ENCODE measurements around the gene RABAC1.
"Not testable (repeated sequence)": the region's sequence is repeated elsewhere in the genome, so short reads cannot be mapped to it uniquely, and the experiment has no call there.

The RABAC1 gene

DNA sequence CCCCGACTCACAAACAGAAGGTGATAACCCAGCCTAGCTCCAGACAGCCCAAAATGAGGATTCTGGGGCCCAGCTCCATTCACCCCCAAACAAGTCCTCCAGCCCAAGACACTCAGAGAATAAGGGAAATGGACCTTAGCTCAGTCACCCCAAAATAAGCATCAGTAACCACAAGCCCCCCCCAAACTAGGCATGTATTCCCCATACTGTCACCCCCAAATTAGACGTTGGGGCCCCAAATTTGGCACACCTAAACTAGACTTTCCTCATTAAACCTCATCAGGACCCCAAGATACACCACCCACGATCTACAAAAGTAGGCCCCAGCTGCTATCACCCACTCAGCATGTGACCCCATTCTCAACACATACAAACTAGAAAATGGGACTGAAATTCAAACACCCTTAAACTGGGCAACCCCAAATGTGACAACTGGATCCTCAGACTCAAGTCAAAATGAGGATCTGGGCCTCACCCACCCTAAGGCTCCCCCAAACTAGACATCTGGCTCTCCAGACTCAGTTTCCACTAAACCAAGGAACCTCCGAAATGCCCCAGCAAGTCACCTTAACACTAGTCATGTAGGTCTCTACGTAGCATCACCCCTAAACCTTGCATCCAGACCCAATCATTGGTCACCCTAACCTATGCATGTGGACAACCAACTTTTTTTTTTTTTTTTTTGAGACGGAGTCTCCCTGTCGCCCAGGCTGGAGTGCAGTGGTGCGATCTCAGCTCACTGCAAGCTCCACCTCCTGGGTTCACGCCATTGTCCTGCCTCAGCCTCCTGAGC lies 17.5 kb downstream of the RABAC1 start:
- H3K27me3 ChIP-seq (ENCODE audit: control insufficient read depth, insufficient read depth, low read length): peaks cover 69% of the 10 kb centered on the region
- no peak overlapping the region for H3K9ac ChIP-seq (ENCODE audit: low read length)
- H3K27ac ChIP-seq (ENCODE audit: low read depth, low read length): no peak overlapping the region
- H3K36me3 ChIP-seq (ENCODE audit: control insufficient read depth, insufficient read depth, low read length): no peaks in the 10 kb centered on the region
- H3K4me3 ChIP-seq (ENCODE audit: low read depth, low read length): no peak overlapping the region
- no peaks in the 10 kb centered on the region for H3K4me1 ChIP-seq (ENCODE audit: control insufficient read depth, insufficient read depth, low read length)
- no peaks in the 10 kb centered on the region for H3K9me3 ChIP-seq (ENCODE audit: control insufficient read depth, insufficient read depth, low read depth, low read length)

DNA sequence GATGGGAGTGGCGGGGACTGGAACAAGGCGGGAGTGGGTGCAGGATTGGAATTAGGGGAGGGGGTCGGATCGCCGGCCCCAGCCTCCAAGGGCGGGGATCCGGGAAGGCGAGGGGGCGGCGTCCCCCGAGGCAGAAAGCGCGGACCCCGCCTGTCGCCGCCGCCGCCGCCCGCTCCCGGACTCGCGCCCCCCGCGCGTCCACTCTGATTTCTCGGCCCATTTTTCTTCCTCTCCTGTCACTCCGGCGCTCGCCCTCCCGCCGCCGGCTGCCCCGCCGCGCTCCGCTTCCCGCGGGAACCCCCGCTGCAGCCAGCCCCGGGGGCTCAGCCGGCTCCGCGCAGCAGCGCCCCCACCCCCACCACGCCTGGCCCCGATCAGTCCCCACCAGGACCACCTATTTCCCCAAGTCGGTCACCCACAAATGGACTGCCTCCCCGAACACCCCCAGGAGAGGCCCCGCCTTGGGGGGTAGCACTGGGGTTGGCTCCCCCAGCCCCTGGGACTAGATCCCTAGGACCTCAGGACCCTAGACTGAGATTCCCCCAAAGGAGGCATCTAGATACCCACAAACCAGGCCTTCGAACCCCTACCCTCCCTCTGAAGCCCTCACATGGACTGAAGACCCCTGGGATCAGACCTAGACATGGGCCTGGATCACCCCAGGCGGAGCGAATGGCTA lies 18.3 kb downstream of the RABAC1 start:
- no peak overlapping the region for H3K9ac ChIP-seq (ENCODE audit: low read length)
- H3K27ac ChIP-seq (ENCODE audit: low read depth, low read length): no peak overlapping the region
- H3K4me3 ChIP-seq (ENCODE audit: low read depth, low read length): peak overlapping the region; percentile 67
- H3K36me3 ChIP-seq (ENCODE audit: control insufficient read depth, insufficient read depth, low read length): no peaks in the 10 kb centered on the region
- H3K9me3 ChIP-seq (ENCODE audit: control insufficient read depth, insufficient read depth, low read depth, low read length): no peaks in the 10 kb centered on the region
- peaks cover 76% of the 10 kb centered on the region for H3K27me3 ChIP-seq (ENCODE audit: control insufficient read depth, insufficient read depth, low read length)
- no peaks in the 10 kb centered on the region for H3K4me1 ChIP-seq (ENCODE audit: control insufficient read depth, insufficient read depth, low read length)

DNA sequence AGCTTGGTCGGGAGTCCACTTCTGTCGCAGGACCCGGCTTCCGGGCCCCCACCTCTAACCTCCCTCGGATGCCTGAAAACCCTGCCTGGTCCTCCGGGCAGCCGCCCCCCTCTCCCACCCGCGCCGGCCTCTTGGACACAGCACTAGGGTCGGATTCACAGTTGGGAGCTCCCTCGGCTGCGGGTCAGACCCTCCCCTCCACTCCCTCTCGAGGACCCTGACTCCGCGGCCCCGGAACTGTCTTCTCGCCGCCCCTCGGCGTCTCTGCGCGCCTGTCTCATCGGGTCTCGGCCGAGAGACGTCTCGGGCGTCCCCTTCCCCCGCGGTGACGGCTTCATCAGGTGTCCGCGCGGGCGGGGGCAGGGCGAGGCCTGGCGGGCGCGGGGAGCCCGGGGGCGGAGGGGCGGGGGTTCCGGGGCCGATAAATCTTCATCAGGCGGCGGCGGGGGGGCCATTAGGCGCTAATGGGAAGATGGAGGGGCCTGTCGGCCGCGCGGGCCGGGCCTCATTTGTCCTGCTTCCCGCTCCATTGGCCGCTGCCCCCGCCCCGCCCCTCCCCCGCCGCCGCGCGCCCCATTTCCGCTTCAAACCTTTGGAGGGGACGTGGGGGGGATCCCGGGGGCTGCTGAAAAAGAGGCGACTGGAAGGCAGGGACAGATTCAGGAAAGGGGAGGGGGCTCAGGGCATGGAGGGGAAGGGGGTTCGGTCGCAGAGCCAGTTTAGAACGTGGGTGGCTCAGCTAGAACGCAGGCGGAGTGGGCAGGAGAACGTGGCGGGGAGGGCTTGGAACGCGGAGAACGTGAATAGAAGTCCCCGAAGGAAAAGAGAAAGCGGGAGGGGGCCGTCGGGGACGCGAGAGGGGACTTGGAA lies 19.0 kb downstream of the RABAC1 start:
- Histone ChIP-seq H3K4me3 (ENCODE audit: low read depth, low read length) (peak overlapping the region; percentile 67), H3K27ac (ENCODE audit: low read depth, low read length) (no peak overlapping the region), H3K9me3 (ENCODE audit: control insufficient read depth, insufficient read depth, low read depth, low read length) (no peaks in the 10 kb centered on the region), H3K36me3 (ENCODE audit: control insufficient read depth, insufficient read depth, low read length) (no peaks in the 10 kb centered on the region), H3K4me1 (ENCODE audit: control insufficient read depth, insufficient read depth, low read length) (no peaks in the 10 kb centered on the region), H3K9ac (ENCODE audit: low read length) (no peak overlapping the region), H3K27me3 (ENCODE audit: control insufficient read depth, insufficient read depth, low read length) (peaks cover 77% of the 10 kb centered on the region)

DNA sequence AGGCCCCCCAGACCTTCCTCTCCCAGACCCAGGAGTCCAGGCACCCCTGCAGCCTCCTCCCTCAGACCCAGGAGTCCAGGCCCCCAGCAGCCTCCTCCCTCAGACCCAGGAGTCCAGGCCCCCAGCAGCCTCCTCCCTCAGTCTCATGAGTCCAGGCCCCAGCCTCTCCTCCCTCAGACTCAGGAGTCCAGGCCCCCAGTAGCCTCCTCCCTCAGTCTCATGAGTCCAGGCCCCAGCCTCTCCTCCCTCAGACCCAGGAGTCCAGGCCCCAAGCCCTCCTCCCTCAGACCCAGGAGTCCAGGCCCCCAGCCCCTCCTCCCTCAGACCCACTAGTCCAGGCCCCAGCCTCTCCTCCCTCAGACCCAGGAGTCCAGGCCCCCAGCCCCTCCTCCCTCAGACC lies 19.9 kb downstream of the RABAC1 start:
- H3K27me3 ChIP-seq (ENCODE audit: control insufficient read depth, insufficient read depth, low read length): peaks cover 78% of the 10 kb centered on the region
- H3K36me3 ChIP-seq (ENCODE audit: control insufficient read depth, insufficient read depth, low read length); H3K4me1 ChIP-seq (ENCODE audit: control insufficient read depth, insufficient read depth, low read length); H3K9me3 ChIP-seq (ENCODE audit: control insufficient read depth, insufficient read depth, low read depth, low read length); H3K9ac ChIP-seq (ENCODE audit: low read length); H3K4me3 ChIP-seq (ENCODE audit: low read depth, low read length); H3K27ac ChIP-seq (ENCODE audit: low read depth, low read length): not testable (repeated sequence)

DNA sequence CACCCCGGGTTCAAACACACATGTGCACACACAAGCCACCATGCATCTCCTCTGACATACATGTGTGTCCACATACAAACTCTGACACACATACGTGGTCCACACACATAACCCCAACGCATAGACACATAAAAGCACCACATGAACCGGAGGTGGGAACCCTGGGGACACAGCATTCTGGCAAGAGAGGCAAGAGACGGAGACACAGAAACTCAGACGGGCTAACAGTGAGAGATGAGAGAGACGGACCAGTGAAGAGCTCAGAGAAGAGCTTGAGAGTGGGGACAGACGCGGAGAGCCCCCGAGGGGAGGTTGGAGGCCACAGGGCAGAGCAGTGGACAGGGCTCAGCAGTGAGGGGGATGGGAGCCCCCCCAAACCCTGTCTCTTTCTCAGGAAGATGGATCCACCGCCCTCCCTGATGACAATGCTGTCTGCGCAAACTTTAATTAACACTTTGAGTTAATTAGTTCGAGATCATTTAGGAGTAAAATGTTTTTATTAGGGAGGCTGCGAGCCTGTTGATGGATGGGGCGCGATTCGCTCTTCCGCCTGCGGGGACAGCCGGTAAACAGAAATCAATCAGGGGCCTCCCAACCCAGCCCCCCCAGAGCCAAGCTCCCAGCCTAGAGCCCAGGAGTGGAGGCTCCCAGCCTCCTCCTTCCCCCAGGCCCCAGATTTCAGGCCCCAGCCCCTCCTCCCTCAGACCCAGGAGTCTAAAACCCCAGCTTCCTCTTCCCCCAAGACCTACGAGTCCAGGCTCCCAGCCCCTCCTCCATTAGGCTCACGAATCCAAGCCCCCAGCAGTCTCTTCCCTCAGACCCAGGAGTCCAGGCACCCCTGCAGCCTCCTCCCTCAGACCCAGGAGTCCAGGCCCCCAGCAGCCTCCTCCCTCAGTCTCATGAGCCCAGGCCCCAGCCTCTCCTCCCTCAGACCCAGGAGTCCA lies 21.3 kb downstream of the RABAC1 start:
- Histone ChIP-seq H3K4me1 (ENCODE audit: control insufficient read depth, insufficient read depth, low read length) (peaks cover 3% of the 10 kb centered on the region; the same call in 1 of the 2 replicates), H3K27me3 (ENCODE audit: control insufficient read depth, insufficient read depth, low read length) (peaks cover 82% of the 10 kb centered on the region), H3K9me3 (ENCODE audit: control insufficient read depth, insufficient read depth, low read depth, low read length) (no peaks in the 10 kb centered on the region), H3K36me3 (ENCODE audit: control insufficient read depth, insufficient read depth, low read length) (no peaks in the 10 kb centered on the region), H3K27ac (ENCODE audit: low read depth, low read length) (no peak overlapping the region), H3K4me3 (ENCODE audit: low read depth, low read length) (no peak overlapping the region), H3K9ac (ENCODE audit: low read length) (no peak overlapping the region)

DNA sequence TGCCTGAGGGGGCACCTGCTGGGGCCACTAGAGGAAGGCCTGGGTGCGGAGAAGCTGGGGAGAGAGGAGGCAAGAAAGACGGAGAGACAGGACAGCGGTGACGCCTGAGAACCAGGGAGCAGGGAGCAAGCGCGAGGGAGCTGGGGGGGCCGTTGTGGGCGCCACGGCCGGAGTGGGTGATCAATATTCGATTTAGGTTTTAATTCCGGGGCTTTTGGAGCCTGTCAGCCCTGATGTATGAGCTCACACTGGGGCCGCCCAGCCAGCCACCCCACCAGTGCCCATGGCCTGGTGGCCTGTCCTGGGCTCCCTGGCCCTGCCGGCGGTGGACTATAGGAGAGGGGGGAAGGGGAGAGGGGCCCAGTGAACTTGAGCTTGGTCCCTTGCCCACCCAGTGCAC lies 22.2 kb downstream of the RABAC1 start:
- H3K4me1 ChIP-seq (ENCODE audit: control insufficient read depth, insufficient read depth, low read length): peaks cover 10% of the 10 kb centered on the region
- no peaks in the 10 kb centered on the region for H3K36me3 ChIP-seq (ENCODE audit: control insufficient read depth, insufficient read depth, low read length)
- no peak overlapping the region for H3K9ac ChIP-seq (ENCODE audit: low read length)
- H3K27me3 ChIP-seq (ENCODE audit: control insufficient read depth, insufficient read depth, low read length): peaks cover 86% of the 10 kb centered on the region
- H3K27ac ChIP-seq (ENCODE audit: low read depth, low read length): no peak overlapping the region
- H3K4me3 ChIP-seq (ENCODE audit: low read depth, low read length): no peak overlapping the region
- no peaks in the 10 kb centered on the region for H3K9me3 ChIP-seq (ENCODE audit: control insufficient read depth, insufficient read depth, low read depth, low read length)

DNA sequence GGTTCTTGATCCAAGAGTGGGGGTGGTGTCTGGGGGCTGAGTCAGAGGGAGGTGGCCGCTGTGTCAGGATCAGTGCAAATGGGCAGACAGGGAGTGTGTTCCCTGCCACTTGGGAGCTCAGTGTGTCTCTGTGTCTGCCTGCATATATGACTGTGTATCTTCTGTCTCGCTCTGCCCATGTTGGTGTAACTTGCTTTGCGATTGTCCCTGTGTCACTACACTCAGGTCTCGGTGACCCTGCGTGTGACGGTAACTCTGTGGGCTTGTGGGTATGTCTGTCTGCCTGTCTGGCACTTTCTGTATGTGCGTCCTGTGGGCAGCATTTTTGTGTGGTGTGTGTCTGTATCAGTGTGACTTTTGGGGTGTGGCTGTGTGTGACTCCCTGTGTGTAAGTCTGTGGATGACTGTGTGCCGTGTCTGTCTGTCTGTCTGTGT lies 22.7 kb downstream of the RABAC1 start:
- H3K27me3 ChIP-seq (ENCODE audit: control insufficient read depth, insufficient read depth, low read length): peaks cover 86% of the 10 kb centered on the region
- H3K4me3 ChIP-seq (ENCODE audit: low read depth, low read length): no peak overlapping the region
- peaks cover 15% of the 10 kb centered on the region for H3K4me1 ChIP-seq (ENCODE audit: control insufficient read depth, insufficient read depth, low read length)
- H3K9me3 ChIP-seq (ENCODE audit: control insufficient read depth, insufficient read depth, low read depth, low read length): no peaks in the 10 kb centered on the region
- H3K9ac ChIP-seq (ENCODE audit: low read length): no peak overlapping the region
- no peaks in the 10 kb centered on the region for H3K36me3 ChIP-seq (ENCODE audit: control insufficient read depth, insufficient read depth, low read length)
- H3K27ac ChIP-seq (ENCODE audit: low read depth, low read length): no peak overlapping the region

DNA sequence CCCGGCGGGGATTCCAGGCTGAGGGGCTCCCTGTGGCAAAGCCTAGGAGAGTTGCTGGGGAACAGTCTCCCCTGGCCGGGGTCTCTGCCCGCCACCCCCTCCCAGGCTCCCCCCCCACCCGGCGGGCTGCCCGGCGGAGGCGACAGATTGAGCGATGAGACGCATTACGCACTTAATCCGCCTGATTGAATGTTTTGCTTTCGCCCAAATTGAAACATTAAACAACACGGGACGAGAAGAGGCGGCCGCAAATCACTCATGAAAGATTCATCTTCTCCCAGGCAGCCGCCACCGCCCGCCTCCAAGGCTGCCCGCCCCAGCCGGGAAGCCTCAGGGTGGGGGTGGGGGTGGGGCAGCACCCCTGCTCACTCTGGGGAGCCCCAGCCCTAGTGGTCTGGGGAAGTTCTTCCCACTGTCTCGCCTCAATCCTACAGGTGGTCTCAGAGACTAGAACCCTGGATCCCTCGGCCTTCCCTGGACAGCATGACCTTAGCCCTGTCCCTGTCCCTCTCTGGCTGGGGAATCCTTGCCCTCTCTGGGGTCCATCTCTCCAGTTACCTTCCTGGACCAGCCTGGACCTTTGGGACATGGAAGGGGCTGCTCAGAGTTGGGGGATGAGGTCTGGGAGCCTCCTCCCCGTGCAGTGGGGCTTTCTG lies 23.2 kb downstream of the RABAC1 start:
- Histone ChIP-seq H3K9me3 (ENCODE audit: control insufficient read depth, insufficient read depth, low read depth, low read length) (no peaks in the 10 kb centered on the region), H3K4me3 (ENCODE audit: low read depth, low read length) (no peak overlapping the region), H3K27ac (ENCODE audit: low read depth, low read length) (no peak overlapping the region), H3K36me3 (ENCODE audit: control insufficient read depth, insufficient read depth, low read length) (no peaks in the 10 kb centered on the region), H3K27me3 (ENCODE audit: control insufficient read depth, insufficient read depth, low read length) (peaks cover 86% of the 10 kb centered on the region), H3K4me1 (ENCODE audit: control insufficient read depth, insufficient read depth, low read length) (peaks cover 16% of the 10 kb centered on the region), H3K9ac (ENCODE audit: low read length) (no peak overlapping the region)

DNA sequence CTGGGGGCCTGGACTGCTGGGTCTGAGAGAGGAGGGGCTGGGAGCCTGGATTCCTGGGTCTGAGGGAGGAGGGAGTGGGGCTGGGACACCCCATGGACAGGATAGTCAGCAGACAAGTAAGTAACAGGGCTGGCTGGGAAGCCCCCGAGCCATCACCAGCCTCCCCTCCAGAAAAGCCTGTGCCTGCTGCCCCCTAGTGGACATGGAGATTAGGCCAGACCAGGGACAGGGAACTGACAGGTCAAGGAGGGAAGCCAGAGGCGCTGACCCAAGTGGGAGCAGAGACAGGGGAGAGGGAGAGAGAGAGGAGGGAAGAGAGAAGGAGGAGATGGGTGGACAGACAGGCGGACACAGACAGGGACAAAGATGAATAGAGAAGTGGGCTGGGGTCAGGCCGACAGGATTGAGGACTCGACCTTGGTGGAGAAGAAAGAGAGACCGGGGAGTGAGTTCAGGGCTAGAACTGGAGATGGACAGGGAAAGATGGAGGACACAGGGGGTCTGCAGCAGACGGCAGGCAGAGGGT lies 24.2 kb downstream of the RABAC1 start:
- no peak overlapping the region for H3K4me3 ChIP-seq (ENCODE audit: low read depth, low read length)
- H3K27me3 ChIP-seq (ENCODE audit: control insufficient read depth, insufficient read depth, low read length): peaks cover 88% of the 10 kb centered on the region
- H3K4me1 ChIP-seq (ENCODE audit: control insufficient read depth, insufficient read depth, low read length): peaks cover 20% of the 10 kb centered on the region

More for the DNA sequence above, 24.2 kb downstream of the RABAC1 start:
- Histone ChIP-seq H3K36me3 (ENCODE audit: control insufficient read depth, insufficient read depth, low read length) (no peaks in the 10 kb centered on the region), H3K9me3 (ENCODE audit: control insufficient read depth, insufficient read depth, low read depth, low read length) (no peaks in the 10 kb centered on the region), H3K27ac (ENCODE audit: low read depth, low read length) (no peak overlapping the region), H3K9ac (ENCODE audit: low read length) (no peak overlapping the region)
